HEK293 (cell line): ENCODE measurements around the gene ABHD15.

Experiments
- CTCF ChIA-PET: fragments of 350-600 bp; formaldehyde crosslinking; extraction: SDS; loops from one replicate; lab custom pipeline; 2021; ENCODE audit warnings: antibody characterized with exemption; lab: Yijun Ruan, JAX
- POLR2A ChIA-PET: fragments of 300-600 bp; formaldehyde crosslinking; extraction: SDS; loops from one replicate; lab custom pipeline; 2020; ENCODE audit warnings: antibody characterized with exemption, inconsistent platforms; lab: Yijun Ruan, JAX
- H3K27ac ChIP-seq: fragments of 200-500 bp; sonication (Bioruptor generic); 2 replicates; pipeline ENCODE4 v1.5.1; 2014; ENCODE audit warnings: low read depth, low read length, control low read depth, inconsistent platforms; ENCODE audit errors: extremely low read depth
- H3K36me3 ChIP-seq, 2 experiments: fragments of 200-500 bp in 1 of 2; sonication (Bioruptor generic) in 1 of 2; 1 replicate in 1 of 2; 2 replicates in 1 of 2; pipeline ENCODE4 v1.5.1; 2014 to 2017; ENCODE audit warnings: inconsistent platforms in 2 of 2, low read length in 2 of 2; ENCODE audit not compliant: control insufficient read depth in 2 of 2, insufficient read depth in 1 of 2
- H3K4me1 ChIP-seq: fragments of 200-500 bp; sonication (Bioruptor generic); 2 replicates; pipeline ENCODE4 v1.5.1; 2014; ENCODE audit warnings: mild to moderate bottlenecking, low read length, inconsistent platforms; ENCODE audit not compliant: control insufficient read depth, insufficient read depth
- H3K4me3 ChIP-seq: 2 replicates; pipeline ENCODE4 v1.5.1; 2011; ENCODE audit warnings: low read depth, mild to moderate bottlenecking, control low read depth, low read length, moderate library complexity
- H3K9me3 ChIP-seq: fragments of 200-500 bp; sonication (Bioruptor generic); 2 replicates; pipeline ENCODE4 v1.5.1; 2014; ENCODE audit warnings: low read depth, low read length, inconsistent platforms; ENCODE audit not compliant: control insufficient read depth, insufficient read depth
- GLI2 ChIP-seq: fragments of 450-650 bp; formaldehyde crosslinking; IDR thresholded peaks from 2 replicates; pipeline ENCODE4; 2017; ENCODE audit warnings: missing biosample characterization, missing genetic modification characterization, low read depth, borderline replicate concordance
- GLI4 ChIP-seq: fragments of 450-650 bp; formaldehyde crosslinking; IDR thresholded peaks from 2 replicates; pipeline ENCODE4 v1.5.1; 2016; ENCODE audit warnings: missing biosample characterization, missing genetic modification characterization
- HOXD13 ChIP-seq: sonication (generic); formaldehyde crosslinking; IDR thresholded peaks from 2 replicates; pipeline ENCODE4 v1.8.0; 2022; ENCODE audit warnings: missing genetic modification reagents, borderline replicate concordance
- KLF8 ChIP-seq: fragments of 450-650 bp; formaldehyde crosslinking; IDR thresholded peaks from 2 replicates; pipeline ENCODE4 v1.5.1; 2016; ENCODE audit warnings: missing biosample characterization, missing genetic modification characterization
- RBAK ChIP-seq: fragments of 450-650 bp; formaldehyde crosslinking; IDR thresholded peaks from 2 replicates; pipeline ENCODE4 v1.5.1; 2016; ENCODE audit warnings: missing biosample characterization, missing genetic modification characterization
- SALL2 ChIP-seq: fragments of 450-650 bp; formaldehyde crosslinking; IDR thresholded peaks from 2 replicates; pipeline ENCODE4 v1.5.0; 2017; ENCODE audit warnings: missing biosample characterization, mild to moderate bottlenecking, missing genetic modification characterization, borderline replicate concordance
- SCRT1 ChIP-seq: fragments of 450-650 bp; formaldehyde crosslinking; IDR thresholded peaks from 2 replicates; pipeline ENCODE4 v1.5.1; 2016; ENCODE audit warnings: missing biosample characterization, missing genetic modification characterization, borderline replicate concordance
- TCF7L2 ChIP-seq: IDR thresholded peaks from 2 replicates; pipeline ENCODE4 v1.6.1; 2011; ENCODE audit warnings: low read depth, mild to moderate bottlenecking, inconsistent platforms, low read length, moderate library complexity, borderline replicate concordance
- ZIC2 ChIP-seq: fragments of 450-650 bp; formaldehyde crosslinking; IDR thresholded peaks from 2 replicates; pipeline ENCODE4 v1.5.1; 2016; ENCODE audit warnings: missing biosample characterization, missing genetic modification characterization
- ZNF23 ChIP-seq: fragments of 450-650 bp; formaldehyde crosslinking; IDR thresholded peaks from 2 replicates; pipeline ENCODE4 v1.5.1; 2016; ENCODE audit warnings: missing biosample characterization, missing genetic modification characterization, borderline replicate concordance
- ZNF514 ChIP-seq: fragments of 450-650 bp; formaldehyde crosslinking; IDR thresholded peaks from 2 replicates; pipeline ENCODE4 v1.5.1; 2016; ENCODE audit warnings: missing biosample characterization, missing genetic modification characterization
- ZNF521 ChIP-seq: fragments of 450-650 bp; formaldehyde crosslinking; IDR thresholded peaks from 2 replicates; pipeline ENCODE4 v1.5.1; 2017; ENCODE audit warnings: missing biosample characterization, mild to moderate bottlenecking, missing genetic modification characterization
- ZNF558 ChIP-seq: fragments of 450-650 bp; formaldehyde crosslinking; IDR thresholded peaks from 2 replicates; pipeline ENCODE4 v1.5.1; 2016; ENCODE audit warnings: missing biosample characterization, missing genetic modification characterization
- ZNF600 ChIP-seq: fragments of 450-650 bp; formaldehyde crosslinking; IDR thresholded peaks from 2 replicates; pipeline ENCODE4 v1.5.1; 2016; ENCODE audit warnings: missing biosample characterization, missing genetic modification characterization
- ZNF768 ChIP-seq: fragments of 450-650 bp; formaldehyde crosslinking; IDR thresholded peaks from 2 replicates; pipeline ENCODE4 v1.5.1; 2018; ENCODE audit warnings: missing biosample characterization, mild to moderate bottlenecking, missing genetic modification characterization
- ZNF785 ChIP-seq: fragments of 450-650 bp; formaldehyde crosslinking; IDR thresholded peaks from 2 replicates; pipeline ENCODE4 v1.5.1; 2016; ENCODE audit warnings: missing biosample characterization, missing genetic modification characterization
- TF ChIP-seq, protein P1 (sequence below): fragments of 450-650 bp; formaldehyde crosslinking; IDR thresholded peaks from 2 replicates; pipeline ENCODE4 v1.5.1; 2016; ENCODE audit warnings: missing biosample characterization, missing genetic modification characterization

ABHD15 gene

DNA sequence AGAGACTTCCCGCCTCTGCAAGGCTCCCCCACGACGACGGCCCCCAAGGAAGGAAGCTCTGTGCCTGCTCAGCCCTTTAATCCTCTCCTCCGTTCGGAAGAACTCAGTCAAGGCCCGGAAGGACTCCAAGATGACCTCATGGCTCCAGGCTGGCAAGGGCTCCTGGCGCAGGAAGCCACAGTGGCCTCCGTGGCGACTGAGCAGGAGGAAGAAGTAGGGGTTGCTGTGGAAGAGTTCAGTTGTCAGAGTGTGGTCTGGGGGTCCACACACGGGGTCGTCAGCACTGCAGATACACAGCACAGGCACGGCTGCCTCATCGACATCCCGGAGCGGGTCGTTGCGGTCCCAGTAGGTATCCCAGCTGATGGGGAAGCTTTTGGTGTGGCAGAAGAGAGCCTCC lies 4.2 kb downstream of the ABHD15 start:
- peaks cover 8% of the 10 kb centered on the region; the same call in 1 of the 2 replicates for H3K4me1 ChIP-seq
- no peak overlapping the region for H3K4me3 ChIP-seq
- H3K9me3 ChIP-seq, result no peaks in the 10 kb centered on the region
- CTCF ChIA-PET, result no interaction called here
- POLR2A ChIA-PET, result no interaction called here
- H3K36me3 ChIP-seq, result peaks cover 9 to 14% of the 10 kb centered on the region in 2 experiments
- TF ChIP-seq, protein P1, sequence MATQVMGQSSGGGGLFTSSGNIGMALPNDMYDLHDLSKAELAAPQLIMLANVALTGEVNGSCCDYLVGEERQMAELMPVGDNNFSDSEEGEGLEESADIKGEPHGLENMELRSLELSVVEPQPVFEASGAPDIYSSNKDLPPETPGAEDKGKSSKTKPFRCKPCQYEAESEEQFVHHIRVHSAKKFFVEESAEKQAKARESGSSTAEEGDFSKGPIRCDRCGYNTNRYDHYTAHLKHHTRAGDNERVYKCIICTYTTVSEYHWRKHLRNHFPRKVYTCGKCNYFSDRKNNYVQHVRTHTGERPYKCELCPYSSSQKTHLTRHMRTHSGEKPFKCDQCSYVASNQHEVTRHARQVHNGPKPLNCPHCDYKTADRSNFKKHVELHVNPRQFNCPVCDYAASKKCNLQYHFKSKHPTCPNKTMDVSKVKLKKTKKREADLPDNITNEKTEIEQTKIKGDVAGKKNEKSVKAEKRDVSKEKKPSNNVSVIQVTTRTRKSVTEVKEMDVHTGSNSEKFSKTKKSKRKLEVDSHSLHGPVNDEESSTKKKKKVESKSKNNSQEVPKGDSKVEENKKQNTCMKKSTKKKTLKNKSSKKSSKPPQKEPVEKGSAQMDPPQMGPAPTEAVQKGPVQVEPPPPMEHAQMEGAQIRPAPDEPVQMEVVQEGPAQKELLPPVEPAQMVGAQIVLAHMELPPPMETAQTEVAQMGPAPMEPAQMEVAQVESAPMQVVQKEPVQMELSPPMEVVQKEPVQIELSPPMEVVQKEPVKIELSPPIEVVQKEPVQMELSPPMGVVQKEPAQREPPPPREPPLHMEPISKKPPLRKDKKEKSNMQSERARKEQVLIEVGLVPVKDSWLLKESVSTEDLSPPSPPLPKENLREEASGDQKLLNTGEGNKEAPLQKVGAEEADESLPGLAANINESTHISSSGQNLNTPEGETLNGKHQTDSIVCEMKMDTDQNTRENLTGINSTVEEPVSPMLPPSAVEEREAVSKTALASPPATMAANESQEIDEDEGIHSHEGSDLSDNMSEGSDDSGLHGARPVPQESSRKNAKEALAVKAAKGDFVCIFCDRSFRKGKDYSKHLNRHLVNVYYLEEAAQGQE (tag by site-specific recombination), result no peak
- TF ChIP-seq ZNF600 (no peak), GLI2 (tag by site-specific recombination) (no peak), SALL2 (no peak), KLF8 (no peak), ZNF768 (no peak), HOXD13 (CRISPR knock-in tag) (no peak)
- no peak overlapping the region for H3K27ac ChIP-seq

DNA sequence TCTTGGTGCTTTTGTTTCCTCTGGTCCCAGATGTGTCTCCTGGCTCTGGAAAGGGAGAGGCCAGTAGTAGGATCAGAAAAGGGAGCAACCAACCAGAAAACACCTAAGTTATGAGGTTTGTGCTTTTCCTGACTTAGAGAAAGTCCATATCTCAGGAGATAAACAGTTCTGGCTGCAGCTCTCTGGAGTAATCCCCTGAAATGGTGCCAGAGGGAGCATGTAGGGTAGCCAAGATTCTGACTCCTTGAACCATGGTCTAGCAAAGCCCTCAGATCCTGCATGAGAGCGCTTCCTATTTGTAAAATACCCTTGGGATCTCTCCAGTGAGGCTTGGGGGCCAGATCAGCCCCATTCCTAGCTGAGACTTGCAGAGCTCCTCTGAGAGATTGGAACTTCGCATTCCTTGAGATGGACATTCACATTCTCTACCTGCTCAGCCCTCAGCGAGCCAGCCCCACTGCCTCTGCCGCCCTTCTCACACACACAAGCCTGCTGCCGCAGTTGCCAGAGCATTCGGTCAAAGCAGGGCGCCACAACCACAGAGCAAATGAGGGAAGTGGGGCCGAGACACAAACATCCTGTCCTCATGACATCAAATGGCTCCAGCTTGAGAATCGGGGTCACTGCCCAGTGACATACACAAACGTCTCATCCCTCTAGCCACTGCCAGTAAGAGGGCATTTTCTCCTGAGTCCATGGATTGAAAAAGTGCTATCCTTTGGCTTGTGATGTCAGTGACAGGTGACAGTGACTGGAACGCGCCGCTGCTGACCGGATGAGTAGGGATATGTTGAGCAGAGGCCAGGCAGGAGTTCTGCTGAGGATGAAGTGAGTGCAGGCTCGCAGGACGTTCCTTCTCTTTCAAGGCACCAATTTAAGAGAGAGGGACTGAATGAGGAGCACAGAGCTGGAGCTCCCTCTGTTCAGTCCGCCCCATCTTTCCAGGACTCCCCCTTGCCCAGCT lies 5.0 kb downstream of the ABHD15 start:
- TF ChIP-seq ZIC2 (no peak), GLI4 (tag by site-specific recombination) (no peak)
- no peak overlapping the region for H3K27ac ChIP-seq
- H3K4me3 ChIP-seq, result no peak overlapping the region
- ChIA-PET POLR2A (no interaction called here), CTCF (interaction anchor here (1.1 to 1.4 kb wide), 2 partner anchors 31 to 192 kb away, joined by 3 to 5 read pairs; partner anchors contain the start of gene ANKRD13B)
- H3K4me1 ChIP-seq, result peaks cover 8% of the 10 kb centered on the region; the same call in 1 of the 2 replicates
- no peaks in the 10 kb centered on the region for H3K9me3 ChIP-seq
- peaks cover 9 to 14% of the 10 kb centered on the region in 2 experiments for H3K36me3 ChIP-seq

DNA sequence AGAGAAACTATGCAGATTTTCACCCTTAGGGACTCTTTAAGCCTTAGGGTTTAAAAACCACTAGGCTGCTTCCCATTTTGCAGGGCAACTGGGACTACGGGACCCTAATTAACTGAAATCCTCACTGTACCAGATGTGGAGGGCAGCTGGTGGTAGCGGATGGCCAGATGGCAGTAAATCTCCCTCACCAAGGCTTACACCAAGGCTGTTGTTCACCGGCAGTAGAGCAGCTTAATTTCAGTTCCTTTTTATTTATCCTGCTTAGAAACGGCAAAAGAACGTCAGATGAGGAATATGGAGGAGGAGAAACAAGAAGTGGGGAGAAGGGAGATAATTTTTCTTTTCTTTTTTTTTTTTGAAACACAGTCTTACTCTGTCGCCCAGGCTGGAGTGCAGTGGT lies 6.5 kb downstream of the ABHD15 start:
- Histone ChIP-seq H3K4me3 (no peak overlapping the region), H3K27ac (no peak overlapping the region), H3K36me3 (peaks cover 9 to 14% of the 10 kb centered on the region in 2 experiments), H3K9me3 (no peaks in the 10 kb centered on the region), H3K4me1 (no peaks in the 10 kb centered on the region; the same call in 1 of the 2 replicates)
- POLR2A ChIA-PET, result no interaction called here
- CTCF ChIA-PET, result interaction anchor here (0.6 kb wide), 1 partner anchor 247 kb away, joined by 5 read pairs; no protein-coding TSS in a partner anchor
- no peak for TF ChIP-seq ZNF785 (tag by site-specific recombination)
- TF ChIP-seq TCF7L2, result no peak
- no peak for TF ChIP-seq ZNF23 (tag by site-specific recombination)
- no peak for TF ChIP-seq RBAK (tag by site-specific recombination)
- TF ChIP-seq ZNF521, result no peak
- TF ChIP-seq ZNF514, result no peak
- TF ChIP-seq SCRT1 (tag by site-specific recombination), result no peak
- no peak for TF ChIP-seq ZNF558 (tag by site-specific recombination)
